Ecto neural progenitor cell (in vitro differentiated cells): ENCODE results near the gene PLIN5.

Experiments used
- DNase-seq: peaks from one replicate; pipeline ENCODE4 v3.0.0-alpha.2; 2018; ENCODE audit warnings: low spot score

The PLIN5 gene

DNA sequence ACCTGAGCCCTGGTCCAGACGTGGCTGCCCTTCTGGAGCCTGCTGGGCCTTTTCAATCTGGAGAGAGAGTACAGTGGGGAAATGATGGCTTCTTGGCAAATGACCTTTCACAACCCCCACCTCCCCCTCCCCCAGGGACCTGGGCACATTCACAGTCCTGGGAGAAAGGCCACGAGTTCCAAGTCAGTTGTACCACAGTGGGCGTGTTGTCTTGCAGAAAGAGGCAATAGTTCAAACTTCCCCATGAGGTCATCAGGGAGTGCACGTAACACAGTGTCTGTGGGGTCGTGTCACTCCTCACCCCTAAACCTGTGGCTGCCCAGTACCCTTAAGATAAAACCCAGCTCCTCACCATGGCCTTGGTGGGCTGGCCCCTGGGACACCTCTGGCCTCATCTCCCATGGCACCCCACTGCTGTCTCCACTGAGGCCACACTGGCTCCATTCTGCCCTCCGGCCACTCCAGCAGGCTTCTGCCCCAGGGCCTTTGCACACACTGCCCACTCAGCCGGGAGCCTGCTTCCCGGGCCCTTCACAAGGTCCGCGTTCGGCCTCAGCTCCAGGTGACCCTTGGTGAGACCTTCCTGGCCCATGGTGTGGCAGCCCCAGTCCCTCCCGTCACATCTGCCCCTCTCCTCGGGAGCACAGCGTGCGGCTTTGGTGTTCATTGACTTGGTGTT, 30.0 kb downstream of the PLIN5 start:
- no peak for DNase-seq

DNA sequence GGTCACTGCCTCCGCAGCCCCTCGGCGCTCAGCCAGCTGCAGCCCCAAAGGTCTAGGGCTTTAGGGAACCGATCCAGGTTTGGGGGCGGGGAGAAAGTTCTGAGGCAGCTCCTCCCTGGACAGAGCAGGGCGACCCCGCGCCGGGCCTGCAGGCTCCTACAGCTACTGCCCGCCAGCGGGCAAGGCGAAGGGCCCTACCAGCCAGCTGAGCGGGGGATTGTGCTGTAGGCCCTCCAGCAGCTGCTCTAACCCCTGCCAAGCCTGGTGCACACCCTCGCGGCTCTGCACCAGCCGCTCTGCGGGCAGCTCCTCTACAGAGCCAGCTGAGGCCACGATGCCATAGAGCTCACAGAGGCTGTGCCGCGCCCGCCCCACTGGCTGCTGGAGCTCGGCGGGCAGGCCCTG, 30.7 kb downstream of the PLIN5 start:
- no peak for DNase-seq

DNA sequence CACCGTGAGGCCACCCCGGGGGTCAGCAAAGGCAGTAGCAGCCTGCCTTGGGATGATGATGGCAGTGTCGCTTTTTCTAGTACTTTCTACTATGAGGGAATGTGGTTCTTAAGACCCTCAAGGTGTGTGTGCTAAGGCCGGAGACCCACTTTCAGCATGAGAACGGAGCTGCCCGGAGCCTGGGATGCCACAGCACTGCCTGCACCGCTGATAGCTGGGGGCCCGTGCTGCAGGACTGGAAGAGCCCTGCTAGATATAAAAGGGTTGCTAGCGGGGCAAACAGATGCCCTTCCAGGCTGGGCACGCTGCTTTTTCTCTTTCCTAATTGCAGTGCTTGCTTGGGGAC, 31.2 kb downstream of the PLIN5 start:
- no peak for DNase-seq

DNA sequence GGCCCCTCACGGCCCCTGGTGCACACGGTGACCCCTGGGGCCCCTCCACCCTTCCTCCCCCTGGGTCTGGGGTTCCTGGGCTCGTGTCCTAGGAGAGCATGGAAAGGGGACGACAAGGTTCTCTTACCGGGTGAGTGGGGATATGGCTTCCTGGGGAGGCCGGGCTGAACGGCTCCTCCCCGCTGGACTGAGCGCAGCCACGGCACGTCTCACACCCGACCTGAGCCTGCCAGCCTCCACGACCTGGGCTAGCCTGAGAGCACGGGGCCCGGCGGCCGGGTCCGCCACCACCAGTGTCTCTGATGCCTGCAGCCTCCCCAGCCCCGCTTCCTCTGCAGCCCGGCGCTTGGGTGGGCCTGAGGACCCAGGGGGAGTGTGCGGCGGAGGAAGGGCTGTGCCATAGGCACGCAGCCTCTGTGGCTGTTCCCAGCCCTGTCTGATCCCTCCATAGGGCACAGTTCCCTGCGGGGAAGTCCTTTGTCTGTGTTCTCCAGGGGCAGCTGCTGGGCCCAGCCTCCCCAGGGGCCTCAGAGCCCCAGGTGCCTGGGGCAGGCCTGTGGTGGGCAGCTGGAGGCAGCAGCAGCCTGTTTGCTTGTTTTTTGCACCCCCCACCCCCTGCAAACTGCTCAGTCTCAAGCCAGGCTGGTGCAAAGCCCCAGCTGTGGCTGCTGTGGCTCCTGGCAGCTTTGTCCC, 31.7 kb downstream of the PLIN5 start:
- DNase-seq: no peak

DNA sequence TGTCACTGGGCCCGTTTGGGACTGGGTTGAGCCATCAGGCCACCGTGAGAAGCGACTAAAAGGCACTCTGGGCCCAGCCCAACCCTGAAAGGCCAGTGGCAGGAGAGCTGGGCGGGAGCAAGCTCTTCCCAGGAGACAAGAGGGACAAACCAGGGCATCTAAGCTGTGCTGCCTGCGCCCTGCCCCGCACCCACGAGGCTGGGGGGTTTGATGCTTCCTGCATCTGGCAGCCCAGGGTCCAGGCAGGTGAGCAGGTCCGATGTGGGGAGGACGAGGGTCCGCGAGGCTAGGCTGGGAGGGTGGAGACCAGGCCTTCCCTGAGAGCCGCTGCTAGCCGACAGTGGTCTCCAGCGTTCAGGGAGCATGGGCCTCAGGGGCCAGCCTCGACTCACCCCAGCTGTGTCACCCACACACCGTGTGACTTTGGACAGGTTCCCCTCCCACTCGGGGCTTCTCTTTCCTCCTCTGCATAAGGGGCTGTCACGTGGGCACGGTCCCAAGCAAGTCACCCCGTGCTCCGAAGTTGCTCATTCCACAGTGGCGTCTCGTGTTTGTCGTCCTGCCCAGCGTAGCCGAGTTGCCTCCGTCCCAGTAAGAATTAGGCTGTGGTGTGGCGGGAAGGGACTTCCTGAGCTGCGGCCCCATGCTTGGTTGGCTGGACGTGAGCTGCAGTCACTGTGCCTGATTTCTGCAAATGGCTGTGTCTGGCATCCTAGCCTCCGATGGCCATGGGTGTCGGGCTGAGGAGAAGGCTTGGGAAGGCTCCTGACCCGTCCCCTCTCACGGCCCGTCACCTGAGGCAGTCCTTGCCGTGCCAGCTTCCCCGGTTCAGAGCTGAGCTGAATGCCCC, 32.5 kb downstream of the PLIN5 start:
- DNase-seq: no peak

DNA sequence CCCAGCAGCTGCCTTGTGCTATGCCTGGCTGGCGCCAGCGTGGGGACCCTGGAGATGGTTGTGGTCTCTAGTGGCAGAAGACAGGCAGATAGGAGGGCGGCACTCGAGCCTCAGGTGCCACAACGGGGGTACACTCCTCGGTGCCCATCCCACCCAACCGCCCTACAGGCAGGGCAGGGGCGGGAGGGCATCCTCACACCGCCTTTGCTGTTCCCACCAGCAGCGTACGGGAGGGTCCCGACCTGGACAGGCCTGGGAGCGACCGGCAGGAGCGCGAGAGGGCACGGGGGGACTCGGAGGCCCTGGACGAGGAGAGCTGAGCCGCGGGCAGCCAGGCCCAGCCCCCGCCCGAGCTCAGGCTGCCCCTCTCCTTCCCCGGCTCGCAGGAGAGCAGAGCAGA, 33.3 kb downstream of the PLIN5 start:
- DNase-seq: no peak

DNA sequence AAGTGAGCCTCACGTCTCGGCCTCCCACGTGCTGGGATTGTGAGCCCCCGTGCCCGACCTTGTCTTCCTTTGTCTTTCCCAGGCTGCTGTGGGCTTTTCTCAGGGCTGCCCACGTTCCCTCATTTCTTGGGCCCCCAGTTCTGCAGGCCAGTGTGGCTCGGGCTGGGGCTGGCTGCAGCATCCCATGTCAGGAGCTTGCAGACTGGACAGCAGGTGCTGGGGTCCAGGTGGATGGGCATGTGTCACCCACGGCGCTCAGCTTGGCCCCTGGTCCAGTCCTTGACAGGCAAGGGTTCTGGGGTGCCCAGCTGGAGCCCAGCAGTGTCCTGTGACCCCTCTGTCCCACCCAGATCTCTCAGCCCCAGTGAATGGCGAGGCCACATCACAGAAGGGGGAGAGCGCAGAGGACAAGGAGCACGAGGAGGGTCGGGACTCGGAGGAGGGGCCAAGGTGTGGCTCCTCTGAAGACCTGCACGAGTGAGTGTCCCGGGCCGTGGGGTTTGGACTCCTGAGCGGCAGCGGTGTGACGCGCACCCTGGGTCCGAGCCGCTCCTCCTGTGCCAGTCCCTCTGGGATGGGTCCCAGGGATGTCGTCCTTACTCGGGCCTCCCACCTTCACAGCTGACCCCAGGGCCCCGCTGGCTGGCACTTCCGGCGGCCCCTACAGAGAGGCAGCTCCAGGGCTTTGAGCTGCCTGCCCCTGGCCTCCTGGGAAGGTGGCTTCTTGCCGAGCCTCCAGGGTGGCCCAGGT, 34.0 kb downstream of the PLIN5 start:
- DNase-seq: no peak

DNA sequence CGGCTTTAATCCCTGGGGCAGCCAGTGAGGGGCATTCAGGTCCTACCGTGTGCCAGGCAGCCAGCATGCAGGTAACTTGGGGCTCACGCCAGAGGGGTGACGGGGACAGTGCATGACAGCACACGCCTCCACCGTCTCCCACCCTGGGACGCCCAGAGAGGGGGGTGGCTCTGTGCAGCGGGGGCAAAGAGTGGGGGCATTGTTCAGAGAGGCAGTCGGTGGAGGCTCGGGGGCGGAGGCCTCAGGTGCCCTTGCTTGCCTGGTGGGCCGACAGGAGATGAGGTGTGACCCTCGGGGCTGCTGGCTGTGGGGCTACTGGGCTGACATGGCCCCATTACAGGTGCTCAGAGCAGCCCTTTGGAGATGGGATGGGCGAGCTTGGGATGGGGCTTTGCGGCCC, 35.2 kb downstream of the PLIN5 start:
- DNase-seq: no peak

DNA sequence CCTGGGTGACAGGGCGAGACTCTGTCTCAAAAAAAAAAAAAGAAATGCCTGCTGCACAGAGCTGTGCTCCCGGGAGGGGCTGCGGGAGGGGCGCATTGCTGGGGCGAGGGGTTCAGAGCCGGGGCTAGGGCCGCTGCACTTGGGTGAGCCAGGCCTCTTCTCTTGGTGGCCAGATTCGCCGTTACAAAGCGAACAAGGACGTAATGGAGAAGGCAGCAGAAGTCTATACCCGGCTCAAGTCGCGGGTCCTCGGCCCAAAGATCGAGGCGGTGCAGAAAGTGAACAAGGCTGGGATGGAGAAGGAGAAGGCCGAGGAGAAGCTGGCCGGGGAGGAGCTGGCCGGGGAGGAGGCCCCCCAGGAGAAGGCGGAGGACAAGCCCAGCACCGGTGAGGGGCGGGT, 35.7 kb downstream of the PLIN5 start:
- no peak for DNase-seq

DNA sequence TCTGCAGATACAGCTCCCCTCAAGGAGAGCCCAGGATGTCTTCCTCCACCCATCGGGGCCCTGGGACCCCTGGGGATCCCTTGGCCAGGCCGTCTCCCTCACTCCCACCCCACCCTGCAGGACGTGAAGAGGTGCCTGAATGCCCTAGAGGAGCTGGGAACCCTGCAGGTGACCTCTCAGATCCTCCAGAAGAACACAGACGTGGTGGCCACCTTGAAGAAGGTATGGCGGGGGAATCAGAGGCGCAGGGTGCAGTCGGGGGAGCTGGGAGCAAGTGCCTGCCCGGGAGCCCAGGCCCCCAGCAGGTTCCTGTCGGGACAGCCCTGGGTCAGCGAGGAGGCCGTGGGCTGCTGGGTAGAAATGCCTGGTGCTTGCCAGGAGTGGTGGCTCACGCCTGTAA, 36.3 kb downstream of the PLIN5 start:
- no peak for DNase-seq

DNA sequence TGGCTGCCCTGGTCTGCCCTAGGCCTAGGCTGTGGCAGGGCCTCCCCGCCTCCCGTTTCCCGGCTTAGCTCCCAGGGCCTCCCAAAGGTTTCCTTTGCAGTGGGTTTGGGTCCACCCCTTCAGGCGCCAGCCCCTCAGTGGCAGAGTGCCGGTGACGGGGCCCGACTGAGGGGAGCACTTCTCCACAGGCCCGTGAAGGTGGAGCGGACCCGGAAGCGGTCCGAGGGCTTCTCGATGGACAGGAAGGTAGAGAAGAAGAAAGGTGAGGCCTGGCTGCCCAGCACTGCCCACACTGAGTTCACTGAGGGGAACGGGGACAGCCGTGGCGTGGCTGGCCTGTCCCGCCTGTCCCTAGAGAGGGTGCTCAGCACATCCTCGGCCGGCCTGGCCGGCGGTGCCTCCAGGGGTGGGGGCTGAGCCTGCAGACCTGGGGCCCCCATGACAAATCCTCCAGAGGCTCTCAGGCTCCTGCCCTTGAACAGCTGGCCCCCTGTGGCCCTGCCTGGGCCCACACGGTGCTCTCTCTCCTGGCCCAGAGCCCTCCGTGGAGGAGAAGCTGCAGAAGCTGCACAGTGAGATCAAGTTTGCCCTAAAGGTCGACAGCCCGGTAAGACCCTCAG, 37.1 kb downstream of the PLIN5 start:
- no peak for DNase-seq

DNA sequence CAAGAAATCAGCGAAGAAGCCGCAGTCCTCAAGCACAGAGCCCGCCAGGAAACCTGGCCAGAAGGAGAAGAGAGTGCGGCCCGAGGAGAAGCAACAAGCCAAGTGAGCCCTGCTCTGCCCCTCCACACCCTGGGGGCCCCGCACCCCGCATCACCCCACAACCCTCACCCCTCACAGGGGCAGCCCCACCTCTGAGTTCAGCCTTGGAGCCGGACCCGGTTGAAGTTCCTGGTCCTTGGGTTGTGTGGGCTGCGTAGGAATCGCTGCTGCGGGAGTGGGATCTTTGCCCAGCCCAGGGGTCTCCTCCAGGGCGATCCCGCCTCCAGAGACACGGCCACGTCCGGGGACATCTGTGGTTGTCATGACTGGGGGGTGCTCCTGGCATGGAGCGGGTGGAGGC, 38.7 kb downstream of the PLIN5 start:
- no peak for DNase-seq

DNA sequence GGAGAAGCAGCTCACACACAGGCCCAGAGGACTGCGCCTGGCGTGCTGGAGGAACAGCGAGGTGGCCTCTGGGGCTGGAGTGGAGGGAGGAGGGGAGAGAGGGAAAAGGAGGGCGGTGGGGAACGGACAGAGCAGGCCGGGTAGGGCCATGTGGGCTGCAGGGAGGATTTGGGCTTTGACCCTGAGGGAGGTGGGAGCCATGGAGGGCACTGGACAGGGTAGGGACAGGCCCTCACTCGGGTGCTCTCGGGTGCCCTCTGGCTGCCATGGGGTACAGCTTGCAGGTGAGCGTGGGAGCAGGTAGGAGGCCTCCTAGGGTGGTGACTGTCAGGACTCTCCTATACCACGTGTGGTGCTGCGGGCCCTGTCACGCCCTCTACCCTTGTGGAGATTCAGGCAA, 39.6 kb downstream of the PLIN5 start:
- no peak for DNase-seq

DNA sequence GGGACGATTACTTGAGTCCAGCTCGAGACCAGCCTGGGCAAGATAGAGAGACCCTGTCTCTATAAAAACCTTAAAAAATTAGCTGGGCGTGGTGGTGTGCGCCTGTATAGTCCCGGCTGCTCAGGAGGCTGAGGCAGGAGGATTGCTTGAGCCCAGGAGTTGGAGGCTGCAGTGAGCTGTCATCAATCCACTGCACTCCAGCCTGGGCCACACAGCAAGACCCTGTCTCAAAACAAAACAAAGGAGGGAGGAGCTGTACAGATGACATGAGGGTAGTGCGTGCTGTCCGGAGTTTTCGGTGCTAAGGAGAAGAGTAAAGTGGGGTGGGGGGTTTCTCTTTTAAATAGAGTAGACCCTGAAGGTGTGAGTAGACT, 40.3 kb downstream of the PLIN5 start:
- no peak for DNase-seq

DNA sequence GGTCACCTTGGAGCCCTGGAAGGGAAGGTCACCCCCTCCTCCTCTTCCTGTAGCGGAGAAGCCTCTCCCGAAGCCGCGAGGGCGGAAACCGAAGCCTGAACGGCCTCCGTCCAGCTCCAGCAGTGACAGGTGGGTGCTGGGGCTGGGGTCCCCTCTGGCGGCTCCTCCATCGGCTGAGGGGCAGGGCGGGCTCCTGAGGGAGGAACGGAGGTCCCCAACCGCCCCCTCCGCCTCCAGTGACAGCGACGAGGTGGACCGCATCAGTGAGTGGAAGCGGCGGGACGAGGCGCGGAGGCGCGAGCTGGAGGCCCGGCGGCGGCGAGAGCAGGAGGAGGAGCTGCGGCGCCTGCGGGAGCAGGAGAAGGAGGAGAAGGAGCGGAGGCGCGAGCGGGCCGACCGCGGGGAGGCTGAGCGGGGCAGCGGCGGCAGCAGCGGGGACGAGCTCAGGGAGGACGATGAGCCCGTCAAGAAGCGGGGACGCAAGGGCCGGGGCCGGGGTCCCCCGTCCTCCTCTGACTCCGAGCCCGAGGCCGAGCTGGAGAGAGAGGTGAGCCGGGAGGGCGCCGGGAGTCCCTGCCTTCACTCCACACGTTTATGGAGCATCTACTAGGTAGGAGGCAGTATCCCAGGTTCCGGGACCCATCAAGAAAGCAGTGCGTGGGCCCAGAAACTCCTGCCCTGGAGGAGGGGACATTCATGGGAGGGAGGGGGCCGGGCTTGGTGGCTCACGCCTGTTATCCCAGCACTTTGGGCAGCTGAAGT, 40.9 kb downstream of the PLIN5 start:
- DNase-seq: no peak

DNA sequence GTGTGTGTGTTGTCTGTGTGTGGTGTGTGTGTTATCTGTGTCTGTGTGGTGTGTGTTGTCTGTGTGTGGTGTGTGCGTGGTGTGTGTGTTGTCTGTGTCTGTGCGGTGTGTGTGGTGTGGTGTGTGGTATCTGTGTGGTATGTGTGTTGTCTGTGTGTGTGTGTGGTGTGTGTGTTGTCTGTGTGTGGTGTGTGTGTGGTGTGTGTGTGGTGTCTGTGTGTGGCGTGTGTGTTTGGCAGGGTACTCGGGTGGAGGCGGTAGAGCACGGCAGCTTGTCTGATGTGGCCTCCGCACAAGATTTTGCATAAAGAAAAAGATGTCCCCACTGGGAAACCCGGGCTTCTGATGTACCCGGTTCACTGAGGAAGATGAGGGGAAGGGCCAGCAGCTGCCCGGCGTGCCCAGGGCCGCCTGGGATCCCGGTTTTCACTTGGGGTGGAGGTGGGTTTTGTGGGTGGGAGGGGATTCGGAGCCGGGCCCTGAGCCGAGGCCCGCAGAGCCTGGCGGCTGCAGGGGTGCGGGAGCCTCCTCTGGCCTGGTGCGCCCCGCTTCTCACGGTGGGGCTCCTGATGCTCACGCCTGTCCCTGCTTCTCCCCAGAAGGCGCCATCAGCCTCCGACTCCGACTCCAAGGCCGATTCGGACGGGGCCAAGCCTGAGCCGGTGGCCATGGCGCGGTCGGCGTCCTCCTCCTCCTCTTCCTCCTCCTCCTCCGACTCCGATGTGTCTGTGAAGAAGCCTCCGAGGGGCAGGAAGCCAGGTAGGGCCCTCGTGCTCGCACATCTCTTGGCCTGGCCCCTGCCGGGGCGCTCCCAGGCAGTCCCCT, 41.7 kb downstream of the PLIN5 start:
- no peak for DNase-seq

DNA sequence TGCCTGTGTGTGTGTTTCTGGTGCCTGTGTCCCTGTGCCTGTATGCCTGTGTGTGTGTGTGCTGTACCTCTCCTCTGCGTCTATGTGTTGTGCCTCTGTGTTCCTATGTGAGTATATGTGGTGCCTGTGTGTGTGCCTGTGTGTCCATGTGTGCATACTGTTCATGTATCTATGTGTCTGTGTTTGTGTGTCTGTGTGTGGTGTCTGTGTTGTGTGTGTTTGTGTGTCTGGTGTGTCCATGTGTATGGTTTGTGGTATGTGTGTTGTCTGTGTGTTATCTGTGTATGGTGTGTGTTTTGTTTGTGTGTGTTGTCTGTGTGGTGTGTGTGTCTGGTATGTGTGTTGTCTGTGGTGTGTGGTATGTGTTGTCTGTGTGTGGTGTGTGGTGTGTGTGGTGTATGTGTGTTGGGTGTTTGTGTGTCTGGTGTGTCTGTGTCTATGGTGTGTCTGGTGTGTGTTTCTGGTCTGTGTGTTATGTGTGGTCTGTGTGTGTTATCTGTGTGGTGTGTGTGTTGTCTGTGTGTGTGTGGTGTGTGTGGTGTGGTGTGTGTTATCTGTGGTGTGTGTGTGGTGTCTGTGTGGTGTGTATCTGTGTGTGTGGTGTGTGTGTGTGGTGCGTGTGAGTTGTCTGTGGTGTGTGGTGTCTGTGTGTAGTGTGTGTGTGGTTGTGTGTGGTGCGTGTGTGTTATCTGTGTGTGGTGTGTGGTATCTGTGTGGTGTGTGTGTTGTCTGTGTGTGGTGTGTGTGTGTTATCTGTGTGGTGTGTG, 42.5 kb downstream of the PLIN5 start:
- DNase-seq: no peak

DNA sequence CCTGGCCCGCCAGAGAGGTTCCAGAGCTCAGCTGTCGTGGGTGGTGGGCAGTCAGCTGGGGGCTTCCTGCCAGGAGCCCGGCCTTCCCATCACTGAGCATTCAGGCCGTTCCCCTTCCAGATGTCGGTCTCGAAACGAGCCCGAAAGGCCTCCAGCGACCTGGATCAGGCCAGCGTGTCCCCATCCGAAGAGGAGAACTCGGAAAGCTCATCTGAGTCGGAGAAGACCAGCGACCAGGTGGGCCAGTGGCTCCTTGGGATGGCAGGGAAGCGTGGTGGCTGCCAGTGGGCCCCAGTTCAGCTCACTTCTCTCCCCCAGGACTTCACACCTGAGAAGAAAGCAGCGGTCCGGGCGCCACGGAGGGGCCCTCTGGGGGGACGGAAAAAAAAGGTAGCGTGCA, 43.6 kb downstream of the PLIN5 start:
- DNase-seq: no peak

DNA sequence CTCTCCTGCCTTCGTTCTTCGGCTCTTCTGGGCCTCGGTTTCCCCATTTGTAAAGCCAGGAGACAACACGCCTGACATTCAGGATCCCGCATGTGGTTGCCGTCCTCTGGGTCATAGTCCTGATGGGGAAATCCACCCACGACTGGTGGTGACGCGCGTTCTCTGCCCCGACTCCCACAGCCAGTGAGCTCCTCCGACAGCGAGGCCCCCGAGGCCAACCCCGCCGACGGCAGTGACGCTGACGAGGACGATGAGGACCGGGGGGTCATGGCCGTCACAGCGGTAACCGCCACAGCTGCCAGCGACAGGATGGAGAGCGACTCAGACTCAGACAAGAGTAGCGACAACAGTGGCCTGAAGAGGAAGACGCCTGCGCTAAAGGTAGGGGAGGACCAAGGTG, 46.5 kb downstream of the PLIN5 start:
- no peak for DNase-seq

DNA sequence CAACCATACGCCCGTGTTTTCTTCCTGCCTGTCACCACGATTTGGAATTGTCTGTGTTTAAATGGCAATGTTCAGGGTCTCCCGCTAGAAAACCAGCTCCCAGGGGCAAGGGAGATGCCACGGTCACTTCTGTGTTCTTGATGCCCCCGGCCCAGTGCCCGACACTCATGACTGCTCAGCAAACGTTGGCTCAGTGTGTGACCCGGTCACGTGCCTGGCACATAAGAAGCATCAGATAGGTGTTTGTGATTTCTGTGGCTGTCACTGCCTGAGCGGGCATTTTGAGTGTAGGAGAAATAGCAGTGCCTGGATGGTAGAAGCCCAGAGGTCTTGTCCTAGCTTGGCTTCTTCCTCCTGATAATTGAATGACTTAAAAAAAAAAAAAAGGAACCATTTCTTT, 47.5 kb downstream of the PLIN5 start:
- DNase-seq: no peak
